HG03432 (cell line): Measurements from ENCODE around the gene OLIG1.

Experiments used
- ATAC-seq: cut with Tn5 transposase; IDR thresholded peaks from one replicate; pipeline ENCODE4 v1.9.1; 2021; ENCODE audit warnings: mild to moderate bottlenecking, moderate library complexity; ENCODE audit not compliant: unreplicated experiment

OLIG1 gene, protein sequence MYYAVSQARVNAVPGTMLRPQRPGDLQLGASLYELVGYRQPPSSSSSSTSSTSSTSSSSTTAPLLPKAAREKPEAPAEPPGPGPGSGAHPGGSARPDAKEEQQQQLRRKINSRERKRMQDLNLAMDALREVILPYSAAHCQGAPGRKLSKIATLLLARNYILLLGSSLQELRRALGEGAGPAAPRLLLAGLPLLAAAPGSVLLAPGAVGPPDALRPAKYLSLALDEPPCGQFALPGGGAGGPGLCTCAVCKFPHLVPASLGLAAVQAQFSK

DNA sequence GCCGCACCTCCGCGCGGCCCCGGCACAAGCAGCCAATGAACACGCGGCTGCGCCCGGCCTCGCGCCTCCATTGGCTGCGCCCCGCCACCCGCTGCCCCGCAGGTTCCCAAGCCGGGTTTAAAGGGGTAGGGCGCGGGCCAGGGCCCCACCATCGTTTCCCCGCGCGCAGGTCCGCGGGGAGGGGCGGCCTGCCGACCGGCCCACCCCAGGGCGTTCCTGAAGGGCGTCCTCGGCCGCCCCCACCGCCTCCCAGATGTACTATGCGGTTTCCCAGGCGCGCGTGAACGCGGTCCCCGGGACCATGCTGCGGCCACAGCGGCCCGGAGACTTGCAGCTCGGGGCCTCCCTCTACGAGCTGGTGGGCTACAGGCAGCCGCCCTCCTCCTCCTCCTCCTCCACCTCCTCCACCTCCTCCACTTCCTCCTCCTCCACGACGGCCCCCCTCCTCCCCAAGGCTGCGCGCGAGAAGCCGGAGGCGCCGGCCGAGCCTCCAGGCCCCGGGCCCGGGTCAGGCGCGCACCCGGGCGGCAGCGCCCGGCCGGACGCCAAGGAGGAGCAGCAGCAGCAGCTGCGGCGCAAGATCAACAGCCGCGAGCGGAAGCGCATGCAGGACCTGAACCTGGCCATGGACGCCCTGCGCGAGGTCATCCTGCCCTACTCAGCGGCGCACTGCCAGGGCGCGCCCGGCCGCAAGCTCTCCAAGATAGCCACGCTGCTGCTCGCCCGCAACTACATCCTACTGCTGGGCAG lies at the start of gene OLIG1:
OLIG1 (plus strand) TSS at position 148 of the 750 bp plus-strand sequence; CDS start at position 254, 106 bp downstream.
- ATAC-seq, result no peak

DNA sequence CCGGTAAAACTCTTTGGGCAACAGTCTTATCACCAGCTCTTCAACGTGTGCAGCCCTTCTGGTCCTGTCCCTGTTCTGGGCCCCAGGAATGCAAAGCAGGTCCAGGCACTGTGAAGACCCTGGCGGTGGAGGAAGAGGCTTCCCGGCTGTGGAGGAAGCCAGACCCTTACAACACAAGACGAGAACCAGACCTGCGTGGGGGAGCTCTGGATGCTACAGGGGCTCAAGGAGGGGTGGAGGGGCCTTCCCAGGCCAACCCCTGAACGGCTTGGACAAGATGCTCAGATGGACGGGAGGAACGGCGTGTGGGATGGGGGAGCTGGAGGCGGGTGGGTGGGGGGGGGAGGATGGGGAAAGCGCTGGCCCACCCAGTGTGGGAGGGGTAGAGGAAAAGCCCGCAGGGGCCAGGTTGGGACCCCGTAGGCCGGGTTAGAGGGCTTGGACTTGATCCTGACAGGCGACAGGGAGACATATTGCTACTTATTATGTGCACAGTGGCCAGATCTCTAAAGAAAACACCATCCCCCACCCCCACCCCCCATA lies 49.3 kb upstream of the OLIG1 start:
- ATAC-seq, result no peak

DNA sequence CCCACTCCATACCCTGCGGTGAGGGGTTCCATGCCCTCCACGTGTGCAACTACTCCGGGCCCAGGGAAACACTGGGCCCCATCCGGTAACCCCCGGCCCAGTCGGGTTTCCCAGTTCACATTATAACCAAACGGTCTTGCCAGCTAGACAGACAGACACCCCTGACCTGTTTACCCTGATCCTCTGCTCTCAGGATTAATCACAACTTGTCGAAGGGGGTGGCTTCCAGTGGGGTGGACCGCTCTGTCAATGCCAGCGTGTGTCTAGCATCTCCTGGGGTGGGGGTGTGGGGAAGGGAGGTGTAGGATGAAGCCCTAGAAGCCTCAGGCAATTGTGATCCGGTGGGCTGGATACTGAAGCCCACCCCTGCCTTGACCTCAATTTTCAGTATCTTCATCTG lies 48.8 kb upstream of the OLIG1 start:
- ATAC-seq, result no peak

DNA sequence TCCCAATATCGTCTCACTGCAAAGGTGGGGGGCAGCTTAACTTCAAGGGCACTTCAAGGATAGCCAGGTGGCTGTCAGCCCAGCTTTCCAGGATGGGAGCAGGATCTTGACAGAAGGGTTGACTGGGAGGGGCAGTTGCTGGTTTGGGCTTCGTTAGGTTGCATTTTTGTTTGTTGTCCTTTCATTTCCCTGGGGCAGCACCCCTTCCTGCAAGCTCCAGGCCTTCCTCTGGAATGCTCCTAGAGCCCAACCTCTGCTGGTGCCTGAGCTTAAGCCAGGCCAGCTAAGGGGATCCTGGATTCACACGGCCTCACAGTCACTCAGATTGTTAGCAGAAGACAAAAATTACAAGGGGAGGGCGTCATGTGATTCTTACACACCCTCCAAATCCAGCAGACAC lies 48.3 kb upstream of the OLIG1 start:
- no peak for ATAC-seq

DNA sequence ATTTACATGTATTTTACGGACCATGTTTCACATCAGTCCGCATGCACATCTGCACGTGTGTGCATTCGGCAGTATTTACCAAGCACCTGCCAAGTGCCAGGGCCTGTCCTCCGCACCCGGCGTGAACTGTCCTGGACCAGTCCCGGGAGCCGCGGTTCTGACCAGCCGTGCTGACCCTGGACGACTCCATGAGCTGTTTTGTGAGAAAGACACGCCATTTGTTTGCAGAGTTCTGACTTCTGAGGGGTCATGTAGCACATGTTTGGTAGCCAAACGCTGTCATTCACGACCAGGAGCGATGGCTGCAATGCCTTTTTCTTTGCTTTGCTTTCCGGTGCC lies 47.5 kb upstream of the OLIG1 start:
- no peak for ATAC-seq

DNA sequence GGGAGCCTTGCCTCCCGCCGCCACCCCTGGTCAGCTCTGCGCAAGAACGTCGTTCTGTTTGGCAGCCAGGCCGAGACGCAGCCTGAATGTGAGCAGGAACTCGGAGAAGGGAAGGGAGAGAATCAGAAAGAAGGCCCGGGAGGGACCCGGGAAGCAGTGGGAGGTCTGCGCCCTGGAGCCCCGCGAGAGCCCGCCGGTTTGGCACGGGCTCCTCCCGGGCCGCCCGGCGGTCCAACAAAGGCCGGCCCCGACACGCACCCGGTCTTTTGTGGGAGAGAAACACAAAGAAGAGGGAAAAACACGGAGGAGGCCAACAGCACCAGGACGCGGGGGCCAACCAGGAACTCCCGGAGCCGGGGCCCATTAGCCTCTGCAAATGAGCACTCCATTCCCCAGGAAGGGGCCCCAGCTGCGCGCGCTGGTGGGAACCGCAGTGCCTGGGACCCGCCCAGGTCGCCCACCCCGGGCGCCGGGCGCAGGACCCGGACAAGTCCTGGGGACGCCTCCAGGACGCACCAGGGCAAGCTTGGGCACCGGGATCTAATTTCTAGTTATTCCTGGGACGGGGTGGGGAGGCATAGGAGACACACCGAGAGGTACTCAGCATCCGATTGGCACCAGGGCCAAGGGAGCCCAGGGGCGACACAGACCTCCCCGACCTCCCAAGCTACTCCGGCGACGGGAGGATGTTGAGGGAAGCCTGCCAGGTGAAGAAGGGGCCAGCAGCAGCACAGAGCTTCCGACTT lies 46.9 kb upstream of the OLIG1 start:
- no peak for ATAC-seq

DNA sequence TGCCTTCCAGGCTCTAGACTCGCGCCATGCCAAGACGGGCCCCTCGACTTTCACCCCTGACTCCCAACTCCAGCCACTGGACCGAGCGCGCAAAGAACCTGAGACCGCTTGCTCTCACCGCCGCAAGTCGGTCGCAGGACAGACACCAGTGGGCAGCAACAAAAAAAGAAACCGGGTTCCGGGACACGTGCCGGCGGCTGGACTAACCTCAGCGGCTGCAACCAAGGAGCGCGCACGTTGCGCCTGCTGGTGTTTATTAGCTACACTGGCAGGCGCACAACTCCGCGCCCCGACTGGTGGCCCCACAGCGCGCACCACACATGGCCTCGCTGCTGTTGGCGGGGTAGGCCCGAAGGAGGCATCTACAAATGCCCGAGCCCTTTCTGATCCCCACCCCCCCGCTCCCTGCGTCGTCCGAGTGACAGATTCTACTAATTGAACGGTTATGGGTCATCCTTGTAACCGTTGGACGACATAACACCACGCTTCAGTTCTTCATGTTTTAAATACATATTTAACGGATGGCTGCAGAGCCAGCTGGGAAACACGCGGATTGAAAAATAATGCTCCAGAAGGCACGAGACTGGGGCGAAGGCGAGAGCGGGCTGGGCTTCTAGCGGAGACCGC lies 46.3 kb upstream of the OLIG1 start:
- ATAC-seq, result no peak

DNA sequence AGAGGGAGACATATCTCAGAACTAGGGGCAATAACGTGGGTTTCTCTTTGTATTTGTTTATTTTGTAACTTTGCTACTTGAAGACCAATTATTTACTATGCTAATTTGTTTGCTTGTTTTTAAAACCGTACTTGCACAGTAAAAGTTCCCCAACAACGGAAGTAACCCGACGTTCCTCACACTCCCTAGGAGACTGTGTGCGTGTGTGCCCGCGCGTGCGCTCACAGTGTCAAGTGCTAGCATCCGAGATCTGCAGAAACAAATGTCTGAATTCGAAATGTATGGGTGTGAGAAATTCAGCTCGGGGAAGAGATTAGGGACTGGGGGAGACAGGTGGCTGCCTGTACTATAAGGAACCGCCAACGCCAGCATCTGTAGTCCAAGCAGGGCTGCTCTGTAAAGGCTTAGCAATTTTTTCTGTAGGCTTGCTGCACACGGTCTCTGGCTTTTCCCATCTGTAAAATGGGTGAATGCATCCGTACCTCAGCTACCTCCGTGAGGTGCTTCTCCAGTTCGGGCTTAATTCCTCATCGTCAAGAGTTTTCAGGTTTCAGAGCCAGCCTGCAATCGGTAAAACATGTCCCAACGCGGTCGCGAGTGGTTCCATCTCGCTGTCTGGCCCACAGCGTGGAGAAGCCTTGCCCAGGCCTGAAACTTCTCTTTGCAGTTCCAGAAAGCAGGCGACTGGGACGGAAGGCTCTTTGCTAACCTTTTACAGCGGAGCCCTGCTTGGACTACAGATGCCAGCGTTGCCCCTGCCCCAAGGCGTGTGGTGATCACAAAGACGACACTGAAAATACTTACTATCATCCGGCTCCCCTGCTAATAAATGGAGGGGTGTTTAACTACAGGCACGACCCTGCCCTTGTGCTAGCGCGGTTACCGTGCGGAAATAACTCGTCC lies 45.5 kb upstream of the OLIG1 start:
- no peak for ATAC-seq

DNA sequence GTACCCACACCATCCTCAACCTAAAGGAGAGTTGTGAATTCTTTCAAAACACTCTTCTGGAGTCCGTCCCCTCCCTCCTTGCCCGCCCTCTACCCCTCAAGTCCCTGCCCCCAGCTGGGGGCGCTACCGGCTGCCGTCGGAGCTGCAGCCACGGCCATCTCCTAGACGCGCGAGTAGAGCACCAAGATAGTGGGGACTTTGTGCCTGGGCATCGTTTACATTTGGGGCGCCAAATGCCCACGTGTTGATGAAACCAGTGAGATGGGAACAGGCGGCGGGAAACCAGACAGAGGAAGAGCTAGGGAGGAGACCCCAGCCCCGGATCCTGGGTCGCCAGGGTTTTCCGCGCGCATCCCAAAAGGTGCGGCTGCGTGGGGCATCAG lies 44.8 kb upstream of the OLIG1 start:
- ATAC-seq, result no peak

DNA sequence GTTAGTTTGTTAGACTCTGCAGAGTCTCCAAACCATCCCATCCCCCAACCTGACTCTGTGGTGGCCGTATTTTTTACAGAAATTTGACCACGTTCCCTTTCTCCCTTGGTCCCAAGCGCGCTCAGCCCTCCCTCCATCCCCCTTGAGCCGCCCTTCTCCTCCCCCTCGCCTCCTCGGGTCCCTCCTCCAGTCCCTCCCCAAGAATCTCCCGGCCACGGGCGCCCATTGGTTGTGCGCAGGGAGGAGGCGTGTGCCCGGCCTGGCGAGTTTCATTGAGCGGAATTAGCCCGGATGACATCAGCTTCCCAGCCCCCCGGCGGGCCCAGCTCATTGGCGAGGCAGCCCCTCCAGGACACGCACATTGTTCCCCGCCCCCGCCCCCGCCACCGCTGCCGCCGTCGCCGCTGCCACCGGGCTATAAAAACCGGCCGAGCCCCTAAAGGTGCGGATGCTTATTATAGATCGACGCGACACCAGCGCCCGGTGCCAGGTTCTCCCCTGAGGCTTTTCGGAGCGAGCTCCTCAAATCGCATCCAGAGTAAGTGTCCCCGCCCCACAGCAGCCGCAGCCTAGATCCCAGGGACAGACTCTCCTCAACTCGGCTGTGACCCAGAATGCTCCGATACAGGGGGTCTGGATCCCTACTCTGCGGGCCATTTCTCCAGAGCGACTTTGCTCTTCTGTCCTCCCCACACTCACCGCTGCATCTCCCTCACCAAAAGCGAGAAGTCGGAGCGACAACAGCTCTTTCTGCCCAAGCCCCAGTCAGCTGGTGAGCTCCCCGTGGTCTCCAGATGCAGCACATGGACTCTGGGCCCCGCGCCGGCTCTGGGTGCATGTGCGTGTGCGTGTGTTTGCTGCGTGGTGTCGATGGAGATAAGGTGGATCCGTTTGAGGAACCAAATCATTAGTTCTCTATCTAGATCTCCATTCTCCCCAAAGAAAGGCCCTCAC lies 44.2 kb upstream of the OLIG1 start, which contains the start of gene OLIG2:
OLIG2 (plus strand) TSS at position 447 of the 954 bp plus-strand sequence. CDS start 928 bp downstream, outside the sequence.
- no peak for ATAC-seq

DNA sequence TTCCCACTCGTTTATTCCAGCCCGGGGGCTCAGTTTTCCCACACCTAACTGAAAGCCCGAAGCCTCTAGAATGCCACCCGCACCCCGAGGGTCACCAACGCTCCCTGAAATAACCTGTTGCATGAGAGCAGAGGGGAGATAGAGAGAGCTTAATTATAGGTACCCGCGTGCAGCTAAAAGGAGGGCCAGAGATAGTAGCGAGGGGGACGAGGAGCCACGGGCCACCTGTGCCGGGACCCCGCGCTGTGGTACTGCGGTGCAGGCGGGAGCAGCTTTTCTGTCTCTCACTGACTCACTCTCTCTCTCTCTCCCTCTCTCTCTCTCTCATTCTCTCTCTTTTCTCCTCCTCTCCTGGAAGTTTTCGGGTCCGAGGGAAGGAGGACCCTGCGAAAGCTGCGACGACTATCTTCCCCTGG lies 43.5 kb upstream of the OLIG1 start:
- ATAC-seq, result no peak

DNA sequence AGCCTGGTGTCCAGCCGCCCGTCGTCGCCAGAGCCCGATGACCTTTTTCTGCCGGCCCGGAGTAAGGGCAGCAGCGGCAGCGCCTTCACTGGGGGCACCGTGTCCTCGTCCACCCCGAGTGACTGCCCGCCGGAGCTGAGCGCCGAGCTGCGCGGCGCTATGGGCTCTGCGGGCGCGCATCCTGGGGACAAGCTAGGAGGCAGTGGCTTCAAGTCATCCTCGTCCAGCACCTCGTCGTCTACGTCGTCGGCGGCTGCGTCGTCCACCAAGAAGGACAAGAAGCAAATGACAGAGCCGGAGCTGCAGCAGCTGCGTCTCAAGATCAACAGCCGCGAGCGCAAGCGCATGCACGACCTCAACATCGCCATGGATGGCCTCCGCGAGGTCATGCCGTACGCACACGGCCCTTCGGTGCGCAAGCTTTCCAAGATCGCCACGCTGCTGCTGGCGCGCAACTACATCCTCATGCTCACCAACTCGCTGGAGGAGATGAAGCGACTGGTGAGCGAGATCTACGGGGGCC lies 43.0 kb upstream of the OLIG1 start:
- ATAC-seq, result no peak

DNA sequence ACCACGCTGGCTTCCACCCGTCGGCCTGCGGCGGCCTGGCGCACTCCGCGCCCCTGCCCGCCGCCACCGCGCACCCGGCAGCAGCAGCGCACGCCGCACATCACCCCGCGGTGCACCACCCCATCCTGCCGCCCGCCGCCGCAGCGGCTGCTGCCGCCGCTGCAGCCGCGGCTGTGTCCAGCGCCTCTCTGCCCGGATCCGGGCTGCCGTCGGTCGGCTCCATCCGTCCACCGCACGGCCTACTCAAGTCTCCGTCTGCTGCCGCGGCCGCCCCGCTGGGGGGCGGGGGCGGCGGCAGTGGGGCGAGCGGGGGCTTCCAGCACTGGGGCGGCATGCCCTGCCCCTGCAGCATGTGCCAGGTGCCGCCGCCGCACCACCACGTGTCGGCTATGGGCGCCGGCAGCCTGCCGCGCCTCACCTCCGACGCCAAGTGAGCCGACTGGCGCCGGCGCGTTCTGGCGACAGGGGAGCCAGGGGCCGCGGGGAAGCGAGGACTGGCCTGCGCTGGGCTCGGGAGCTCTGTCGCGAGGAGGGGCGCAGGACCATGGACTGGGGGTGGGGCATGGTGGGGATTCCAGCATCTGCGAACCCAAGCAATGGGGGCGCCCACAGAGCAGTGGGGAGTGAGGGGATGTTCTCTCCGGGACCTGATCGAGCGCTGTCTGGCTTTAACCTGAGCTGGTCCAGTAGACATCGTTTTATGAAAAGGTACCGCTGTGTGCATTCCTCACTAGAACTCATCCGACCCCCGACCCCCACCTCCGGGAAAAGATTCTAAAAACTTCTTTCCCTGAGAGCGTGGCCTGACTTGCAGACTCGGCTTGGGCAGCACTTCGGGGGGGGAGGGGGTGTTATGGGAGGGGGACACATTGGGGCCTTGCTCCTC lies 42.3 kb upstream of the OLIG1 start:
- ATAC-seq, result no peak

DNA sequence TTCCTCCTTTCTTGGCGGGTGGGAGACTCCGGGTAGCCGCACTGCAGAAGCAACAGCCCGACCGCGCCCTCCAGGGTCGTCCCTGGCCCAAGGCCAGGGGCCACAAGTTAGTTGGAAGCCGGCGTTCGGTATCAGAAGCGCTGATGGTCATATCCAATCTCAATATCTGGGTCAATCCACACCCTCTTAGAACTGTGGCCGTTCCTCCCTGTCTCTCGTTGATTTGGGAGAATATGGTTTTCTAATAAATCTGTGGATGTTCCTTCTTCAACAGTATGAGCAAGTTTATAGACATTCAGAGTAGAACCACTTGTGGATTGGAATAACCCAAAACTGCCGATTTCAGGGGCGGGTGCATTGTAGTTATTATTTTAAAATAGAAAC lies 41.7 kb upstream of the OLIG1 start:
- ATAC-seq, result no peak

DNA sequence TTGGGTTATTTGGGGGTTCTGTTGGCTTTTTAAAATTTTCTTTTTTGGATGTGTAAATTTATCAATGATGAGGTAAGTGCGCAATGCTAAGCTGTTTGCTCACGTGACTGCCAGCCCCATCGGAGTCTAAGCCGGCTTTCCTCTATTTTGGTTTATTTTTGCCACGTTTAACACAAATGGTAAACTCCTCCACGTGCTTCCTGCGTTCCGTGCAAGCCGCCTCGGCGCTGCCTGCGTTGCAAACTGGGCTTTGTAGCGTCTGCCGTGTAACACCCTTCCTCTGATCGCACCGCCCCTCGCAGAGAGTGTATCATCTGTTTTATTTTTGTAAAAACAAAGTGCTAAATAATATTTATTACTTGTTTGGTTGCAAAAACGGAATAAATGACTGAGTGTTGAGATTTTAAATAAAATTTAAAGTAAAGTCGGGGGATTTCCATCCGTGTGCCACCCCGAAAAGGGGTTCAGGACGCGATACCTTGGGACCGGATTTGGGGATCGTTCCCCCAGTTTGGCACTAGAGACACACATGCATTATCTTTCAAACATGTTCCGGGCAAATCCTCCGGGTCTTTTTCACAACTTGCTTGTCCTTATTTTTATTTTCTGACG lies 41.1 kb upstream of the OLIG1 start:
- ATAC-seq, result no peak

DNA sequence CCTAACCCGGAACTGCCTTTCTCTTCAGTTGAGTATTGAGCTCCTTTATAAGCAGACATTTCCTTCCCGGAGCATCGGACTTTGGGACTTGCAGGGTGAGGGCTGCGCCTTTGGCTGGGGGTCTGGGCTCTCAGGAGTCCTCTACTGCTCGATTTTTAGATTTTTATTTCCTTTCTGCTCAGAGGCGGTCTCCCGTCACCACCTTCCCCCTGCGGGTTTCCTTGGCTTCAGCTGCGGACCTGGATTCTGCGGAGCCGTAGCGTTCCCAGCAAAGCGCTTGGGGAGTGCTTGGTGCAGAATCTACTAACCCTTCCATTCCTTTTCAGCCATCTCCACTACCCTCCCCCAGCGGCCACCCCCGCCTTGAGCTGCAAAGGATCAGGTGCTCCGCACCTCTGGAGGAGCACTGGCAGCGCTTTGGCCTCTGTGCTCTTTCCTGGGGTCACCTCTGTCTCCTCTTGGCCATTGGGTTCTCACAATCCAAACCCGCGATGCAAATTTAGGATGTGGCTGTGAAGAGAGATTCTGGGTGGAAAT lies 40.5 kb upstream of the OLIG1 start:
- no peak for ATAC-seq

DNA sequence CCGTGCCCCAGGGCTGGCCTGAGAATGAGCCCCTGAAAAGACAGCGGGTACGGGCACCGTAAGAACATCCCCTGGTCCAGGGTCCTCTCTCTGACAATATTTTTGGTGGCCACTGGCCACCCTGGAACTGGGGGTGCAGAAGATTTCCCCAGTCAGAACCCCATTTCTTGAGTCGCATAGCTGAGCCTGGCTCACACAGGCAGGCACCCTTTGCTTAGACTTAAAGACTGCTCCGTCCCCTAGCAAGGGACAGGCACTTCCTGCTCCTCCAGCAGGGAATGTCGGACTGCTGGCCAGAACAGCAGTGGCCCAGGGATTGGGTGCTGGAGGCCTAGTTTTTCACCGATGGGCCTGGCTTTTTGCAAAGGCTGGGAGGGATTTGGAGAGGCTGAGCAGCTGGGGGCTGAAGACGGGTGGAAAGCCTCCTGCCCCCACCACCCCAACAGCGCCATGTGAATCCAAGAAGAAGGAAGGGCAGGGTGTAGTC lies 39.9 kb upstream of the OLIG1 start:
- ATAC-seq, result no peak
